Measurements from ENCODE around the gene SCN1B.
"Not testable (repeated sequence)": the region's sequence is repeated elsewhere in the genome, so short reads cannot be mapped to it uniquely, and the experiment has no call there.

Gene SCN1B

GRCh38 chr19:35002037-35002535, 28.2 kb upstream of the SCN1B start:
- no peak overlapping the region for H3K27ac ChIP-seq
- no peak for DNase-seq (ENCODE audit: low spot score)
- peak overlapping the region; percentile 100 for H3K4me3 ChIP-seq
- TF ChIP-seq CTCF (IDR thresholded peaks at IDR 0.05), result no peak

GRCh38 chr19:35004517-35005255, 25.6 kb upstream of the SCN1B start:
- DNase-seq (ENCODE audit: low spot score), result no peak
- TF ChIP-seq CTCF (IDR thresholded peaks at IDR 0.05), result no peak
- H3K4me3 ChIP-seq, result no peak overlapping the region
- H3K27ac ChIP-seq, result peak overlapping the region in 1 of 2 donors; percentile 54

GRCh38 chr19:35005256-35005977, 24.9 kb upstream of the SCN1B start:
- peak overlapping the region; percentile 4 to 54 for H3K27ac ChIP-seq
- TF ChIP-seq CTCF (IDR thresholded peaks at IDR 0.05), result no peak
- H3K4me3 ChIP-seq, result no peak overlapping the region
- DNase-seq (ENCODE audit: low spot score), result no peak

- peak overlapping the region; percentile 4 to 54 for H3K27ac ChIP-seq
- H3K4me3 ChIP-seq; DNase-seq (ENCODE audit: low spot score): not testable (repeated sequence)
Observed at GRCh38 chr19:35006007-35006341, 24.3 kb upstream of the SCN1B start.

- peak overlapping the region; percentile 4 to 66 for H3K27ac ChIP-seq
- DNase-seq (ENCODE audit: low spot score), result no peak
- TF ChIP-seq CTCF (IDR thresholded peaks at IDR 0.05), result no peak
- no peak overlapping the region for H3K4me3 ChIP-seq
Observed at GRCh38 chr19:35006342-35006998, 23.8 kb upstream of the SCN1B start.

GRCh38 chr19:35006999-35007365, 23.3 kb upstream of the SCN1B start:
- peak overlapping the region in 1 of 2 donors; percentile 66 for H3K27ac ChIP-seq
- no peak for TF ChIP-seq CTCF (IDR thresholded peaks at IDR 0.05)

GRCh38 chr19:35007427-35007826, 22.8 kb upstream of the SCN1B start:
- not testable (repeated sequence) for DNase-seq (ENCODE audit: low spot score); H3K4me3 ChIP-seq; H3K27ac ChIP-seq

More at GRCh38 chr19:35006999-35007365, 23.3 kb upstream of the SCN1B start:
- no peak overlapping the region for H3K4me3 ChIP-seq
- DNase-seq (ENCODE audit: low spot score), result no peak
